NCI-H2227 (cell line): ENCODE data around the gene SPTLC2.
"Not testable (repeated sequence)": the region's sequence is repeated elsewhere in the genome, so short reads cannot be mapped to it uniquely, and the experiment has no call there.

Source experiments
- DNase-seq: peaks from one replicate; lab custom pipeline; 2025; ENCODE audit not compliant: unreplicated experiment; lab: John Stamatoyannopoulos, UW

SPTLC2 gene

GRCh38 chr14:77616454-77617229, at the start of gene SPTLC2:
TSS of gene SPTLC2 (minus strand) at chr14:77616637. CDS start at chr14:77616579, 58 bp downstream.
- DNase-seq = peak; percentile 99

- DNase-seq = no peak
These were observed 46.9 kb upstream of the SPTLC2 start for GRCh38 chr14:77663293-77663692.

GRCh38 chr14:77661562-77661961, 45.1 kb upstream of the SPTLC2 start:
- not testable (repeated sequence) for DNase-seq

- DNase-seq = peak; percentile 87
These were observed 44.3 kb upstream of the SPTLC2 start for GRCh38 chr14:77660754-77661153.

GRCh38 chr14:77659831-77660230, 43.4 kb upstream of the SPTLC2 start:
- DNase-seq = no peak

GRCh38 chr14:77657280-77657679, 40.8 kb upstream of the SPTLC2 start:
- DNase-seq = no peak

GRCh38 chr14:77654001-77654441, 37.6 kb upstream of the SPTLC2 start:
- DNase-seq = peak; percentile 49

GRCh38 chr14:77649326-77649725, 32.9 kb upstream of the SPTLC2 start:
- no peak for DNase-seq

GRCh38 chr14:77648520-77649200, 32.2 kb upstream of the SPTLC2 start:
- DNase-seq = no peak

- no peak for DNase-seq
These were observed 31.4 kb upstream of the SPTLC2 start for GRCh38 chr14:77647853-77648252.

GRCh38 chr14:77646907-77647306, 30.5 kb upstream of the SPTLC2 start:
- no peak for DNase-seq

GRCh38 chr14:77645520-77646230, 29.2 kb upstream of the SPTLC2 start:
- DNase-seq = no peak

GRCh38 chr14:77642407-77642806, 26.0 kb upstream of the SPTLC2 start:
- DNase-seq = no peak

- DNase-seq = peak; percentile 13
These were observed 25.3 kb upstream of the SPTLC2 start for GRCh38 chr14:77641534-77642341.

GRCh38 chr14:77640756-77641533, 24.5 kb upstream of the SPTLC2 start:
- DNase-seq = no peak

GRCh38 chr14:77638771-77639171, 22.3 kb upstream of the SPTLC2 start:
- DNase-seq = no peak

GRCh38 chr14:77635869-77636268, 19.4 kb upstream of the SPTLC2 start:
- DNase-seq = not testable (repeated sequence)

- not testable (repeated sequence) for DNase-seq
These were observed 19.0 kb upstream of the SPTLC2 start for GRCh38 chr14:77635466-77635865.

GRCh38 chr14:77630111-77630510, 13.7 kb upstream of the SPTLC2 start:
- DNase-seq = no peak

- no peak for DNase-seq
These were observed 8.9 kb upstream of the SPTLC2 start for GRCh38 chr14:77625360-77625759.
